ENCODE results near the gene ANK3.
"Not testable (repeated sequence)": the region's sequence is repeated elsewhere in the genome, so short reads cannot be mapped to it uniquely, and the experiment has no call there.

The ANK3 gene

DNA sequence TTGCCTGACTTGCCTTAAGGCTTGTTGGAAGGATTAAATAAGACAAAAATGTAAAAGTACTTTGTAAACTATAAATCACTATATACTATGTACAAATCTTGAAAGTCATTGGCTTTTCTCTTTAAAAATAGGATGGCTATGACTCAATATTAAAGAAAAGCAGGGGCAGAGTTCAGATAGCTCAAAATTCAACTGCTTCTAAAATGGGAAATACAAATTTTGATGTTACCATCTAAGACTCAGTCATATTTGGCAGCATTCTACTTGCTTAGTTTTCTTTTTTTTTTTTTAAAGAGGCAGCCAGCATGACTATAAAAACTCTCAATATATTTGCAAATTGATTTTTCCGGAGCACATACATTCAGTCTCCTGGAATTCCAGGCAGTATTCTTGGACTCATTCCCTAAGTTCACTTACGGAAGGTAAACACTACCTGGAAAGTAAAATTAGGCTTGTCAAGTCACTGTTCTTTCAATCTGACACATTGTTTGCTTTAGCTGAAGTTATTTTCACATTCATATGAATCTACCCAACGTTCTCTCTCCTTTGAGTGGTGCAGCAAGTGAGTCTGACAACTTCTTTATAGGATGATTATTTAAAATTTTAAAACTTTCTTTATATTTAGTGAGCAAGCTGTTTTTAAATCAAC lies 349.5 kb downstream of the ANK3 start:
- Histone ChIP-seq H3K27me3 (ENCODE audit: control insufficient read depth in 2 of 2, insufficient read depth in 2 of 2, low read length in 2 of 2) (no peaks in the 10 kb centered on the region), H3K9me3 (ENCODE audit: control insufficient read depth in 2 of 2, low read length in 2 of 2) (no peaks in the 10 kb centered on the region), H3K4me3 (ENCODE audit: low read length in 2 of 2) (no peak overlapping the region), H3K27ac (ENCODE audit: low read depth in 2 of 2, low read length in 2 of 2) (no peak overlapping the region), H3K9ac (ENCODE audit: low read depth in 1 of 2, low read length in 2 of 2) (no peak overlapping the region), H3K4me1 (ENCODE audit: control insufficient read depth in 2 of 2, insufficient read depth in 2 of 2, low read length in 2 of 2) (peaks cover 17 to 38% of the 10 kb centered on the region in 2 donors), H3K36me3 (ENCODE audit: control insufficient read depth in 2 of 2, insufficient read depth in 2 of 2, low read length in 2 of 2) (no peaks in the 10 kb centered on the region)

DNA sequence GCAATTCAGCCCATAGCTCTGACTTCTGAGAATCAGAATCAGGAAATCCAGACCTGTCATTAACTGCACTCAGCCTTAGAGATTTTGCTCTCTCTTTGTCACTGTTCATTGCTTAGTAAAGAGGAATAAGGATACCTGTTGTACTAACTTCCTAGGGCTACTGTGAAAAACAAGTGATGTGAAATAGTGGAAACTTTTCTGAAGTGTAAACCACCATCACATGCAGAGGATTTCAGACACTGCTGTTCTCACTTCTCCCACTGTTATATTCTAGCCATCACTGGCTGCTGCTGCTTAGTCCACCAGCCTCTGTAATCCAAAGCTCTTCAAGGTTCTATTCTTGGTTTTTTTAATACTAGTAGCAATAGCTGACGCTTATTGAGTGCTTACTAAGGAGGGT lies 353.7 kb downstream of the ANK3 start:
- Histone ChIP-seq H3K9me3 (ENCODE audit: control insufficient read depth in 2 of 2, low read length in 2 of 2) (no peaks in the 10 kb centered on the region), H3K4me1 (ENCODE audit: control insufficient read depth in 2 of 2, insufficient read depth in 2 of 2, low read length in 2 of 2) (peaks cover 5 to 19% of the 10 kb centered on the region in 2 donors), H3K27me3 (ENCODE audit: control insufficient read depth in 2 of 2, insufficient read depth in 2 of 2, low read length in 2 of 2) (no peaks in the 10 kb centered on the region), H3K36me3 (ENCODE audit: control insufficient read depth in 2 of 2, insufficient read depth in 2 of 2, low read length in 2 of 2) (no peaks in the 10 kb centered on the region), H3K4me3 (ENCODE audit: low read length in 2 of 2) (no peak overlapping the region), H3K9ac (ENCODE audit: low read depth in 1 of 2, low read length in 2 of 2) (no peak overlapping the region), H3K27ac (ENCODE audit: low read depth in 2 of 2, low read length in 2 of 2) (no peak overlapping the region)

DNA sequence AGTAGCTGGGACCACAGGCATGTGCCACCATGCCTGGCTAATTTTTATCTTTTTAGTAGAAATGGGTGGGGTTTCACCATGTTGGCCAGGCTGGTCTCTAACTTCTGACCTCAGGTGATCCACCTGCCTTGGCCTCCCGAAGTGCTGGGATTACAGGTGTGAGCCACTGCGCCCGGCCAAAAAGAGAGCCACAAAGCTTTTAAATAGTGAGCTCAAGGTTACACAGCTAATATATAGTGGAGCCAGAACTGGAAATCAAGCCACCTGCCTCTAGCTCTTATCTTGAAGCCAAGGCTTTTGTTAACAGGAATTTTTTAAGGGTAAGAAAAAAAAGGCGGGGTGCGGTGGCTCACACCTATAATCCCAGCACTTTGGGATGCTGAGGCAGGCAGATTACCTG lies 354.3 kb downstream of the ANK3 start:
- H3K4me3 ChIP-seq (ENCODE audit: low read length in 2 of 2); H3K27me3 ChIP-seq (ENCODE audit: control insufficient read depth in 2 of 2, insufficient read depth in 2 of 2, low read length in 2 of 2); H3K27ac ChIP-seq (ENCODE audit: low read depth in 2 of 2, low read length in 2 of 2); H3K36me3 ChIP-seq (ENCODE audit: control insufficient read depth in 2 of 2, insufficient read depth in 2 of 2, low read length in 2 of 2); H3K9ac ChIP-seq (ENCODE audit: low read depth in 1 of 2, low read length in 2 of 2); H3K9me3 ChIP-seq (ENCODE audit: control insufficient read depth in 2 of 2, low read length in 2 of 2): not testable (repeated sequence)
- peaks cover 0 to 13% of the 10 kb centered on the region in 2 donors for H3K4me1 ChIP-seq (ENCODE audit: control insufficient read depth in 2 of 2, insufficient read depth in 2 of 2, low read length in 2 of 2)

DNA sequence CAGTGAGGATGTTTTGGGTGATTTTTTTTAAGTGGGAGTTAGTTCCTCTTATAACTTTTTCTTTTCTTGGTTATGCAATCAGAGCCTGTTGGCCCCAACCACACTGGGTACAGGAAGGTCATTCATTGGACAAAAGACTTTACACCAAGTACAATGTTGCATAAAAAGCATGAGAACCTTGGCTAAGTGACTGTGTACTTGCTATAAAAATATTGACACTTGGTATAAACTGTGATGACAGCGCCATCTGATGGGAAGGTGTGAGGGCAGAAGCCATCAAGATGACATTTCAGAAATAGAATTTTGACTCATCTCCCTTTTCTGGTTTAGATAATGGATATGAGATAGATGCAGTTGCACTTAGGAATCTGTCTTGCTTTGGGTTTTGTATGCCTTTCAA lies 357.0 kb downstream of the ANK3 start:
- Histone ChIP-seq H3K4me3 (ENCODE audit: low read length in 2 of 2) (no peak overlapping the region), H3K27me3 (ENCODE audit: control insufficient read depth in 2 of 2, insufficient read depth in 2 of 2, low read length in 2 of 2) (no peaks in the 10 kb centered on the region), H3K4me1 (ENCODE audit: control insufficient read depth in 2 of 2, insufficient read depth in 2 of 2, low read length in 2 of 2) (peaks cover 0 to 3% of the 10 kb centered on the region in 2 donors), H3K9ac (ENCODE audit: low read depth in 1 of 2, low read length in 2 of 2) (no peak overlapping the region), H3K27ac (ENCODE audit: low read depth in 2 of 2, low read length in 2 of 2) (no peak overlapping the region), H3K9me3 (ENCODE audit: control insufficient read depth in 2 of 2, low read length in 2 of 2) (no peaks in the 10 kb centered on the region), H3K36me3 (ENCODE audit: control insufficient read depth in 2 of 2, insufficient read depth in 2 of 2, low read length in 2 of 2) (no peaks in the 10 kb centered on the region)

DNA sequence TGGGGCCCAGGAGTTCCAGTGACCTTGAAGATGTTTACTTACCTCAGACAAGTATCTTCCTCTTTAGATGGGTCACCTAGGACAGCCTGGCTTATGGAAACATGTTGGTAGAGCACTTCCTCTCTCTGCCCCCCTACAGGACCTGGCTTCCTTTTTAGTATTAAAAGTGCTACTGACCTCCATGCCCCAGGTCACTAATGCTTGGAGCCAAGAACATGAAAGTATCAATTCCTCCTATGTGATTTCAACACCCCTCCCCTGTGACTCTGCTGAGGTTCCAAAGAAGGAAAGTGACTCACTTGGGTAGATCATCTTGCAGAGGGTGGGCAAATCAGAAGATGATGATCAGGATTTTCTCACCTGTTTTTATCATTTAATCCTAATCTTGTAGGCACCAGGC lies 358.0 kb downstream of the ANK3 start:
- no peaks in the 10 kb centered on the region for H3K27me3 ChIP-seq (ENCODE audit: control insufficient read depth in 2 of 2, insufficient read depth in 2 of 2, low read length in 2 of 2)
- no peaks in the 10 kb centered on the region for H3K9me3 ChIP-seq (ENCODE audit: control insufficient read depth in 2 of 2, low read length in 2 of 2)
- no peaks in the 10 kb centered on the region for H3K36me3 ChIP-seq (ENCODE audit: control insufficient read depth in 2 of 2, insufficient read depth in 2 of 2, low read length in 2 of 2)
- no peak overlapping the region for H3K4me3 ChIP-seq (ENCODE audit: low read length in 2 of 2)
- H3K4me1 ChIP-seq (ENCODE audit: control insufficient read depth in 2 of 2, insufficient read depth in 2 of 2, low read length in 2 of 2), result peaks cover 0 to 3% of the 10 kb centered on the region in 2 donors
- H3K9ac ChIP-seq (ENCODE audit: low read depth in 1 of 2, low read length in 2 of 2), result no peak overlapping the region
- H3K27ac ChIP-seq (ENCODE audit: low read depth in 2 of 2, low read length in 2 of 2), result no peak overlapping the region

DNA sequence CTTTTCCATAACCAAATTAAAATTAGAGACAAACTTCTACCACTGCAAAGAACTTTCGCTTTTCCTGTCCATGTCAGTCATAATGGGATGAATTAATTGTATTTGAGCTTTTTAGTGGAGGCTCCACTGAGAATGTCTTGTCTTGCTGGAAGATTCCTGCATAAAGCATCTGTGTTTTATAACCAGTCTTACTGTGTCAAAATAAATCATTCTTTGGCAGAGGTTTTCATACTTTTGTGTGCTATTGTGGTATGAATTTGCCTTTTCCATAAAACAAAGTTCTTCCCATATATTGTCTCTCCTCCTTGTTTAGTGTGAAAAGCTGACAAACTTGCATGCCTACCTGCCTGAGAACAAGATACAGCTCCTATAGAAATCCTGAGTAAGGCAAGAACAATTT lies 358.5 kb downstream of the ANK3 start:
- H3K9ac ChIP-seq (ENCODE audit: low read depth in 1 of 2, low read length in 2 of 2), result no peak overlapping the region
- H3K9me3 ChIP-seq (ENCODE audit: control insufficient read depth in 2 of 2, low read length in 2 of 2), result no peaks in the 10 kb centered on the region
- H3K27ac ChIP-seq (ENCODE audit: low read depth in 2 of 2, low read length in 2 of 2), result no peak overlapping the region
- H3K27me3 ChIP-seq (ENCODE audit: control insufficient read depth in 2 of 2, insufficient read depth in 2 of 2, low read length in 2 of 2), result no peaks in the 10 kb centered on the region
- no peak overlapping the region for H3K4me3 ChIP-seq (ENCODE audit: low read length in 2 of 2)
- peaks cover 0 to 3% of the 10 kb centered on the region in 2 donors for H3K4me1 ChIP-seq (ENCODE audit: control insufficient read depth in 2 of 2, insufficient read depth in 2 of 2, low read length in 2 of 2)
- no peaks in the 10 kb centered on the region for H3K36me3 ChIP-seq (ENCODE audit: control insufficient read depth in 2 of 2, insufficient read depth in 2 of 2, low read length in 2 of 2)

DNA sequence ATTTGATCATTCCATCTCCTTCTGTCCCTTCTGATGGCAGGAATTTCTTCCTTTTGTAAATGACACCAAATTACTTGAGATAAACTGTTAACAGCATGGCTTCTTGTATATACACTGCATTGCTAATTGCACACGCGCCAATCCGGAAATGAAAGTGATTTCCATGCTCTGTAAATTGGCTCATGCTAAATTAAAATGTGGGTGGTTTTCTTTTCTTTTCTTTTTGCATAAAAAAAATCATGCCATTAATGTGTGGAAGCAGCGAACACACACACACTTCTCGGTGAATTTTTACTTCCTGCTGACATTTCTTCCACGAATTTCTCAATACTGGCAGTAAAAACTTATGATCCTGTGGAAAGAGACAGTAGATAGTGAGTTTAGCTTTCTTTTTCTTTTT lies 360.2 kb downstream of the ANK3 start:
- Histone ChIP-seq H3K27me3 (ENCODE audit: control insufficient read depth in 2 of 2, insufficient read depth in 2 of 2, low read length in 2 of 2) (no peaks in the 10 kb centered on the region), H3K27ac (ENCODE audit: low read depth in 2 of 2, low read length in 2 of 2) (peak overlapping the region in 1 of 2 donors; percentile 6), H3K9me3 (ENCODE audit: control insufficient read depth in 2 of 2, low read length in 2 of 2) (no peaks in the 10 kb centered on the region)

DNA sequence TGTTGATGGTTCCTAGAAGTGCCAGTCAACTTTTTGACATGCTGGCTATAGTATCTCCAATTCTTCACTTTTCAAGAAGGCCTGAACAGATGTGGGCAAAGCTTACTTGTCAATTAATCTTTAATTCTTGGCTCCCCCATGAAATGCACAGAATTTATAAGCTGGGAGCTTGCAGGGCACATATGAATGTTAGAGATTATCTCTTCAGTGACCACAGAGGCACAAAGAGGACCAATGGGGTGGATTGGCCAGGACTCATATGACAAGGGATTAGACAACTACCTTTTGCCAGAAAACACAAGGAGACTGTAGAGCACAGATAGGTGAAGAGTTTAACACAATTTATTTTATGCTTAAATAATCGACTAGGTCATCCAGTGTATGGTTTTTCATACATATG lies 361.6 kb downstream of the ANK3 start:
- no peak overlapping the region for H3K27ac ChIP-seq (ENCODE audit: low read depth in 2 of 2, low read length in 2 of 2)
- peaks cover 0 to 3% of the 10 kb centered on the region in 2 donors for H3K4me1 ChIP-seq (ENCODE audit: control insufficient read depth in 2 of 2, insufficient read depth in 2 of 2, low read length in 2 of 2)
- H3K36me3 ChIP-seq (ENCODE audit: control insufficient read depth in 2 of 2, insufficient read depth in 2 of 2, low read length in 2 of 2), result no peaks in the 10 kb centered on the region
- H3K27me3 ChIP-seq (ENCODE audit: control insufficient read depth in 2 of 2, insufficient read depth in 2 of 2, low read length in 2 of 2), result no peaks in the 10 kb centered on the region
- no peak overlapping the region for H3K9ac ChIP-seq (ENCODE audit: low read depth in 1 of 2, low read length in 2 of 2)
- no peaks in the 10 kb centered on the region for H3K9me3 ChIP-seq (ENCODE audit: control insufficient read depth in 2 of 2, low read length in 2 of 2)
- H3K4me3 ChIP-seq (ENCODE audit: low read length in 2 of 2), result no peak overlapping the region

More for the DNA sequence above, 360.2 kb downstream of the ANK3 start:
- Histone ChIP-seq H3K4me1 (ENCODE audit: control insufficient read depth in 2 of 2, insufficient read depth in 2 of 2, low read length in 2 of 2) (peaks cover 0 to 3% of the 10 kb centered on the region in 2 donors), H3K36me3 (ENCODE audit: control insufficient read depth in 2 of 2, insufficient read depth in 2 of 2, low read length in 2 of 2) (no peaks in the 10 kb centered on the region), H3K4me3 (ENCODE audit: low read length in 2 of 2) (peak overlapping the region in 1 of 2 donors; percentile 8), H3K9ac (ENCODE audit: low read depth in 1 of 2, low read length in 2 of 2) (no peak overlapping the region)

DNA sequence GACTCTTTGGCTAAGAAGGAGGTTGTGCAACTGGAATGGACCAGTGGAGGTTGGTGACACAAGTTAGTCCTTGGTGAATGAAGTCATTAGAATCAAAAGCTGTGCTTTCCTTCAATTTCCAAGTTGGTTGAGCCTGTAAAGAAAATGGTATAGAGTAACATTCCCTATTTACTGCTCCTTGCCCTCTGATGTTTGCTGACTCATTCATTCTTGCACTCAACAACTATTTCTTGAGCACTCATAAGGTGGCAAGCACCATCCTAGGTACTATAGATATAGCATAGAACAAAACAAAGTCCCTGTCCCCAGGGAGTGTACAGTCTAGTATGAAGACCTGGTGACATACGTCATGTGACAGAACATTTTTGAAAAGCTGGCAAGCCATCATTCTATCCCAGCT lies 364.4 kb downstream of the ANK3 start:
- Histone ChIP-seq H3K4me3 (ENCODE audit: low read length in 2 of 2) (no peak overlapping the region), H3K36me3 (ENCODE audit: control insufficient read depth in 2 of 2, insufficient read depth in 2 of 2, low read length in 2 of 2) (no peaks in the 10 kb centered on the region), H3K9me3 (ENCODE audit: control insufficient read depth in 2 of 2, low read length in 2 of 2) (no peaks in the 10 kb centered on the region), H3K4me1 (ENCODE audit: control insufficient read depth in 2 of 2, insufficient read depth in 2 of 2, low read length in 2 of 2) (no peaks in the 10 kb centered on the region), H3K27me3 (ENCODE audit: control insufficient read depth in 2 of 2, insufficient read depth in 2 of 2, low read length in 2 of 2) (no peaks in the 10 kb centered on the region), H3K27ac (ENCODE audit: low read depth in 2 of 2, low read length in 2 of 2) (no peak overlapping the region), H3K9ac (ENCODE audit: low read depth in 1 of 2, low read length in 2 of 2) (no peak overlapping the region)

DNA sequence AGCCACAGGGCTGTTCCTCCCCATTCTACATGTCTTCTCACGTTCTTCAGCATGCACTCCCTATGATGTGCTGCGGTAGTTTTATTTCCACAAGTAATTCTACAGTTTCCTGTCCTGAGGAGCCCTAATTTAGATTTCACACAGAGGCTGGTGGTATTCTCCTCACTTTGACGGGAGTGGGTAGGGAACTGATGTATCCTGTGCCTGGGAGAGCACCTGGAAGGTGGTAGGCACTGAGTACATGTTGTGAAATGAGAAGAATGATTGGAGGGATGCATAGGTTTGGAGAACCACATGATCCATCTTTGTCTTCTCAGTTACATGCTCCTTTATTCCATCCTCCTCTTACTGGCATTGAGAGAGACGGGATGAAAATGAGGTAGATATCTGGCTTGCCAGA lies 365.2 kb downstream of the ANK3 start:
- H3K9me3 ChIP-seq (ENCODE audit: control insufficient read depth in 2 of 2, low read length in 2 of 2), result no peaks in the 10 kb centered on the region
- no peaks in the 10 kb centered on the region for H3K4me1 ChIP-seq (ENCODE audit: control insufficient read depth in 2 of 2, insufficient read depth in 2 of 2, low read length in 2 of 2)
- H3K9ac ChIP-seq (ENCODE audit: low read depth in 1 of 2, low read length in 2 of 2), result no peak overlapping the region
- no peak overlapping the region for H3K4me3 ChIP-seq (ENCODE audit: low read length in 2 of 2)
- no peaks in the 10 kb centered on the region for H3K36me3 ChIP-seq (ENCODE audit: control insufficient read depth in 2 of 2, insufficient read depth in 2 of 2, low read length in 2 of 2)
- H3K27ac ChIP-seq (ENCODE audit: low read depth in 2 of 2, low read length in 2 of 2), result no peak overlapping the region
- H3K27me3 ChIP-seq (ENCODE audit: control insufficient read depth in 2 of 2, insufficient read depth in 2 of 2, low read length in 2 of 2), result no peaks in the 10 kb centered on the region
